Memory B cell (primary cell): ENCODE results near the gene TMTC1.

Source experiments
- ATAC-seq: fragments of 150-1000 bp; cut with Tn5 transposase; 2 replicates; pipeline ENCODE4 v1.10.0; 2021; ENCODE audit warnings: low read depth, mild to moderate bottlenecking, moderate library complexity
- DNase-seq, 2 donors: peaks; one replicate each; pipeline ENCODE4 v3.0.0; 2022; ENCODE audit warnings: low spot score in 2 of 2
- H3K27ac Mint-ChIP-seq: one replicate; pipeline ENCODE4 v1.8.0; 2022; ENCODE audit warnings: mild to moderate bottlenecking, moderate library complexity, mixed read lengths
- H3K27me3 Mint-ChIP-seq: one replicate; pipeline ENCODE4 v1.8.0; 2022; ENCODE audit warnings: mixed read lengths
- H3K36me3 Mint-ChIP-seq: one replicate; pipeline ENCODE4 v1.8.0; 2022; ENCODE audit warnings: mild to moderate bottlenecking, mixed read lengths
- H3K4me1 Mint-ChIP-seq: one replicate; pipeline ENCODE4 v1.8.0; 2022; ENCODE audit warnings: mixed read lengths
- H3K4me3 Mint-ChIP-seq: one replicate; pipeline ENCODE4 v1.8.0; 2022; ENCODE audit warnings: mild to moderate bottlenecking, moderate library complexity, mixed read lengths
- H3K9me3 Mint-ChIP-seq: one replicate; pipeline ENCODE4 v1.8.0; 2022; ENCODE audit warnings: mixed read lengths

The TMTC1 gene

DNA sequence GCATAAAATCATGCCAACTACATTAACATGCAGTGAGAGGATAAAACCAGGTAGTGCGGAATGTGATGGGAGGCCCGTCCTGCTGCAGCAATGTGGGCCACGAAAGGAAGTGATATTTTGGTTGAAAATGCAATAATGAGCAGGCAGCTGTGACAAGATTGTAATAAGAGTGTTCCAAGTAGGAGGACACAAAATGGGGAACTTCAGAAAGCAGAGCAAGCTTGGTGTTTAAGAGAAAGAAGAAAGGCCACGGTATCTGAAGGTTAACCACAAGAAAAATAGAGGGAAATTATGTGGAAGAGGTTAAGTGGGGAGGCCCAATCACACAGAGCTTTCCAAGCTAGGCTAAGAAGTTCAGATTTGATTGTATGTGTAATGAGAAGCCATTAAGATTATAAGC lies 320.5 kb downstream of the TMTC1 start:
- Mint-ChIP-seq H3K4me3 (no peak overlapping the region), H3K4me1 (no peaks in the 10 kb centered on the region), H3K27ac (no peak overlapping the region), H3K9me3 (no peaks in the 10 kb centered on the region), H3K27me3 (peaks cover 3% of the 10 kb centered on the region), H3K36me3 (peaks cover 1% of the 10 kb centered on the region)
- no peak for DNase-seq
- no peak for ATAC-seq

DNA sequence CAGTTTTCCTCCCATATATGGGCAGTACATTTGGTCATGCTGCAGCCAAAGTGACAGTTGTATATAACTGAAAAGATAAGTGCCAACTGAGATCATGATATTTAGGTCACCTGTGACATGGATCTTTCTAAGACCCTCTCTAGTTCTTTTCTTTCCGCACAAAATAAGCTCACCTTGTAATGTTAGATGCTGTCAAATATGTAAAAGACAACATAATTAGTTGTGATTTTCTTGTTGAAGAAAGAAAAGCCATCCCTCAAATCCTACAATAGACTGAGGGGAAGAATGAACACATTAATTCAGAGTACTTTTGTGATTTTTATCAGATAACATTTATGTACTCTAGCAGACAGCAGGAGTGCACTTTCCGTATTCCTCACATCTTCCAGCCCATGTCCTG lies 323.7 kb downstream of the TMTC1 start:
- DNase-seq (no peak), ATAC-seq (no peak)
- Mint-ChIP-seq H3K36me3 (no peaks in the 10 kb centered on the region), H3K27ac (no peak overlapping the region), H3K9me3 (no peaks in the 10 kb centered on the region), H3K4me3 (no peak overlapping the region), H3K4me1 (no peaks in the 10 kb centered on the region), H3K27me3 (peaks cover 1% of the 10 kb centered on the region)

DNA sequence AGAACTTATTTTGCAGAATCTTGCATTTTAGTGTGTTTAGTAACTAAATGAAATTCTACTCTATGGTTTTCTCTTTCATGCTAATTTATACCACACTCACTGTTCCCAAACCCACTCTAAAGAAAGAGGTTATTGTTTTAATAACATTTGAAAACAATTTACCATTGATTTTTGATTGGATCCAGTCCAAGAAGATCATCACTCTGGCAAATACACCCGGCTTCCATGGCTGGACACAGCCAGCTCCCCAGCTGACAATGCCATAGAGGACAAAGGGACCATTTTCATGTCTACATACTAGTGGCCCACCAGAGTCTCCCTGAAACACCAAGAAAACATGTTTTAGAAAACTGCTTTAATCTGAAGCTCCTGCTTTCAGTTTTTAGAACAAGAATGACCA lies 328.7 kb downstream of the TMTC1 start:
- H3K4me1 Mint-ChIP-seq, result no peaks in the 10 kb centered on the region
- H3K9me3 Mint-ChIP-seq, result peaks cover 1% of the 10 kb centered on the region
- H3K27ac Mint-ChIP-seq, result no peak overlapping the region
- ATAC-seq (no peak), DNase-seq (no peak)
- no peak overlapping the region for H3K4me3 Mint-ChIP-seq
- H3K27me3 Mint-ChIP-seq, result peaks cover 5% of the 10 kb centered on the region
- H3K36me3 Mint-ChIP-seq, result no peaks in the 10 kb centered on the region

DNA sequence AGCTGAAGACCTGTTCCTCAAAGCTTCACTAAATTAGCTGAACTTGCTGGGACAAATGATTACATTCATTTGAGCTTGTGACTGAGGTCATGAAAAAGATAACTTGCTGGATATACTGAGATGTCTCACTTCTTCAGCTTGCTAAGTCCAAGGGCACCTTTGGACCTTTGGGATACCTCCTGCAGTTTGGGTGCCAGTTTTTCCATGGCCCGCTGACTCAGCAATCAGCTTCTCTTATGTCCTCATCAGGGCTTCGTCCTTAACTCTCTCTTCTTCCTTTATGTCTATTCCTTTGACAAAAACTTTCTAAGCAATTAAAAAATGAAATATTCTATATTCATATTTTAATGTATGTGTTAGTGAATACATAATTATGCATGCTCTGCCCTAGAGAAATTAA lies 331.9 kb downstream of the TMTC1 start:
- peaks cover 3% of the 10 kb centered on the region for H3K9me3 Mint-ChIP-seq
- peaks cover 5% of the 10 kb centered on the region for H3K27me3 Mint-ChIP-seq
- H3K27ac Mint-ChIP-seq, result no peak overlapping the region
- DNase-seq (no peak), ATAC-seq (no peak)
- H3K4me3 Mint-ChIP-seq, result no peak overlapping the region
- no peaks in the 10 kb centered on the region for H3K4me1 Mint-ChIP-seq
- no peaks in the 10 kb centered on the region for H3K36me3 Mint-ChIP-seq
